Right cardiac atrium (tissue), 5 donors: ENCODE measurements around the gene FNDC3B. TPM values are rescaled to one million over a fixed set of nuclear protein-coding genes. Genes with fewer than 3 reads are reported as not detected.

Experiments
- ATAC-seq, 2 donors: fragments of 200-7000 bp; cut with Tn5 transposase; one replicate each; pipeline versions ENCODE4 v1.8.0 to v1.9.1; 2020; ENCODE audit warnings: moderate library complexity in 2 of 2, mild to moderate bottlenecking in 1 of 2
- DNase-seq, 3 donors: peaks; one replicate each; pipeline ENCODE4 v3.0.0-alpha.2; 2020
- H3K27ac ChIP-seq: one replicate; pipeline ENCODE4 v1.5.1; 2013; ENCODE audit warnings: mild to moderate bottlenecking, low read length, control low read depth, moderate library complexity
- H3K27me3 ChIP-seq: one replicate; pipeline ENCODE4 v1.6.1; 2013; ENCODE audit not compliant: control insufficient read depth, insufficient read depth
- H3K4me1 ChIP-seq: one replicate; pipeline ENCODE4 v1.6.1; 2013; ENCODE audit warnings: low read length; ENCODE audit not compliant: control insufficient read depth, insufficient read depth
- H3K4me3 ChIP-seq: one replicate; pipeline ENCODE4 v1.5.1; 2013; ENCODE audit warnings: low read length, control low read depth
- H3K9me3 ChIP-seq: one replicate; pipeline ENCODE4 v1.6.1; 2013; ENCODE audit warnings: low read length; ENCODE audit not compliant: control insufficient read depth
- WGBS: extraction: QIAGEN DNeasy Blood & Tissue Kit; methylation state at CpG from one replicate; pipeline ENCODE4 v1.1.7; 2013; 5-methylcytosine and 5-hydroxymethylcytosine counted together
- intact Hi-C, 4 donors: fragments of 100-400 bp; cut with DNase I; formaldehyde crosslinking; loops; one replicate each; pipeline versions ENCODE4 v1.11.0 to v1.14.0; 2022 to 2023
- polyA plus RNA-seq: library from polyadenylated mRNA; stranded (reverse); fragments of 200-250 nt; gene quantifications from one replicate; pipeline ENCODE4 v1.2.3, GENCODE V29; 2013
- total RNA-seq, 4 donors: library from RNA; stranded (reverse); fragmentation: NEBNext Ultra II Directional; extraction: Animal tissue kit (Norgen Biotek cat#: 25700); gene quantifications; one replicate each; pipeline ENCODE4 v1.2.1, GENCODE V29; 2021
- donor health status: healthy with polysubstance abuse.
- donor health status: DM: no; HTN: yes; CAD: no.
- donor health status: DM: no; HTN: no; CAD: no.
- donor health status: DM: no; HTN: yes; CAD: no; lungs with severe emphysema.
- donor health status: DM: yes; HTN: yes; CAD: no.

The FNDC3B gene
- total and polyA plus RNA-seq, 5 donors, result 15.8 to 117 (median 83.0) TPM

DNA sequence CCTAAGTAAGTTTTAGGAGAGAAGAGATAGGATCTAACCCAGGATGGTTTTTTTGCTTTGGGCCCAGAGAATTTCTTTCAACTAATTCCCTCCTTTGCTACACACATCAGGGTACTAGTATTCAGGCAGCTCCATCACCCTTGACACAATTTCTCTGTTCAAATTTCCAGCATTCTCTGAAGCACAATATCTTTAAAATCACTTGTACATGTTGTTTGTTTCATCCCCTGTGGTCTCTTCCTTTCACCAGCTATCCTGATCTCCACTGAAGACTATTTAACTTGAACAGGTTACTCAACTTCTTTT is 32.4 kb upstream of the FNDC3B start:
- peaks cover 2% of the 10 kb centered on the region for H3K4me1 ChIP-seq
- no peak for ATAC-seq

DNA sequence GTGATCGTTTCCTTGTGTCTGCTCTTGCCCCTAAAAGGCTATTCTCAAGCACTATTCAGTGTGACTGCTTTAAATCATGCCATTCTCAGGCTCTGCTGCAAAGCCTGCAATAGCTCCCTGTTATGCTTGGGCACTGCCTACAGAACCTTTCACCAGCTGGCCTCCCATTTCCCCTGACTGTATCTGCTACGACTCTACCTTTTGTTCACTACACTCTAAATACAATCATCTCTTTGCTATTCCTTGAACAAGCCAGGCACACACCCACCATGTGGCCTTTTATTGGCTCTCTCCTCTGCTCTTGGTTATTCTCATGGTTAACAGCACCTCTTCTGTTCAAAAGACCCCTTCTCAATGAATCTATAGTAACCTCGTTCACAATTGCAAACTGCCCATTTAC is 29.6 kb upstream of the FNDC3B start:
- DNase-seq, result no peak
- WGBS, result 71% methylated on average over 3 of the region's 3 CpGs
- Histone ChIP-seq H3K27ac (no peak overlapping the region), H3K4me3 (no peak overlapping the region), H3K9me3 (no peaks in the 10 kb centered on the region), H3K27me3 (no peaks in the 10 kb centered on the region), H3K4me1 (peaks cover 2% of the 10 kb centered on the region)
- ATAC-seq, result no peak
- intact Hi-C loops, result no loop called here

More for the DNA sequence above, 32.4 kb upstream of the FNDC3B start:
- no peak for DNase-seq
- no peaks in the 10 kb centered on the region for H3K9me3 ChIP-seq
- intact Hi-C loops, result no loop called here
- H3K4me3 ChIP-seq, result no peak overlapping the region
- H3K27me3 ChIP-seq, result no peaks in the 10 kb centered on the region
- no peak overlapping the region for H3K27ac ChIP-seq

DNA sequence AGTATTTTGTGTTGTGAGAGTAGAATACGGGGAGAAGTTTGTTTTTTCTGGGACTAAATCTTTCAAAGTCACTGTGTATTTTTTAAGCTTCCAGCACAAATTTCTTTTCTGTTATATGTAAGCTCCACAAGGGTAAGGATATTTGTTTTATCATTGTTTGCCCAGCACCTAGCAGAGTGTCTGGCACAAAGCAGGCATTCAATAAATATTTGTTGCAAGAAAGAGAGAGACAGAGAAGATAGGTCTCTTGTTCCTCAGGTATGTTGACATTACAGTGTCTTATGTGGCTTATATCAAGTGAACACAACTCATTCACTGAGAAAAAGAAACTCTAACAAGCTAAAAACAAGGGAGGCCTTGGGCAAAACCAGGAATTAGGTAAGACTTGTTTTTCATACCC is 26.6 kb upstream of the FNDC3B start:
- peaks cover 2% of the 10 kb centered on the region for H3K4me1 ChIP-seq
- ATAC-seq (no peak), DNase-seq (no peak)
- intact Hi-C loops, result no loop called here
- H3K9me3 ChIP-seq, result no peaks in the 10 kb centered on the region
- H3K27ac ChIP-seq, result no peak overlapping the region
- no peaks in the 10 kb centered on the region for H3K27me3 ChIP-seq
- WGBS, result 93% methylated on average over 1 of the region's 1 CpG
- no peak overlapping the region for H3K4me3 ChIP-seq

- no peak for DNase-seq
- 83% methylated on average over 5 of the region's 5 CpGs for WGBS
- Histone ChIP-seq H3K9me3 (no peaks in the 10 kb centered on the region), H3K4me1 (peaks cover 2% of the 10 kb centered on the region), H3K4me3 (no peak overlapping the region), H3K27ac (peak overlapping the region; percentile 72), H3K27me3 (no peaks in the 10 kb centered on the region)
- intact Hi-C loops, result no loop called here
- peak in 1 of 2 donors; percentile 33 for ATAC-seq
Measured at GRCh38 chr3:172014145-172014544, 25.2 kb upstream of the FNDC3B start.

DNA sequence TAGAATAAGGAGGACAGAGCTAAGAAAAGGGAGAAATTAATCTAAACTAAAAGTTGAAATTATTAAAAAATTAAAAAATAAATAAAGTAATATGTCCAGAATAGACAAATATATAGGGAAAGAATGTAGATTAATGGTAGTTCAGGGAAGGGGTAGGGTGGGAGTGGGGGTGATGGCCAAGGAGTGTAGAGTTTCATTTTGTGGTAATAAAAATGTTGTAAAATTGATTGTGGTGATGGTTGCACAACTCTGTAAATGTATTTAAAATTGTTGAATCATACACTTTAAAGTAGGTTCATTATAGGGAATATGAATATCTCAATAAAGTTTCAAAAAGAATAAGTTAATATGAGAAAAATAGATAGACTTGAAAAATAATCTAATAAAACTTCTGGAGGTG is 21.0 kb upstream of the FNDC3B start:
- H3K4me3 ChIP-seq, result no peak overlapping the region
- H3K27me3 ChIP-seq, result no peaks in the 10 kb centered on the region
- ATAC-seq (no peak), DNase-seq (no peak)
- intact Hi-C loops, result no loop called here
- H3K9me3 ChIP-seq, result no peaks in the 10 kb centered on the region
- no peak overlapping the region for H3K27ac ChIP-seq
- no peaks in the 10 kb centered on the region for H3K4me1 ChIP-seq

- no peaks in the 10 kb centered on the region for H3K27me3 ChIP-seq
- H3K9me3 ChIP-seq, result no peaks in the 10 kb centered on the region
- DNase-seq, result no peak
- H3K4me1 ChIP-seq, result no peaks in the 10 kb centered on the region
- intact Hi-C loops, result no loop called here
- ATAC-seq, result no peak
- 93% methylated on average over 2 of the region's 2 CpGs for WGBS
- no peak overlapping the region for H3K27ac ChIP-seq
- H3K4me3 ChIP-seq, result no peak overlapping the region
Measured at GRCh38 chr3:172020763-172021162, 18.6 kb upstream of the FNDC3B start.

- ATAC-seq, result no peak
Measured at GRCh38 chr3:172021164-172021563, 18.2 kb upstream of the FNDC3B start.

GRCh38 chr3:172021859-172022258 is 17.5 kb upstream of the FNDC3B start:
- no peaks in the 10 kb centered on the region for H3K27me3 ChIP-seq
- WGBS, result 92% methylated on average over 4 of the region's 4 CpGs
- H3K4me1 ChIP-seq, result no peaks in the 10 kb centered on the region
- no peak overlapping the region for H3K27ac ChIP-seq
- DNase-seq, result no peak
- no peak for ATAC-seq
- intact Hi-C loops, result no loop called here
- H3K4me3 ChIP-seq, result no peak overlapping the region
- no peaks in the 10 kb centered on the region for H3K9me3 ChIP-seq

More at GRCh38 chr3:172021164-172021563, 18.2 kb upstream of the FNDC3B start:
- H3K9me3 ChIP-seq, result no peaks in the 10 kb centered on the region
- H3K27me3 ChIP-seq, result no peaks in the 10 kb centered on the region
- no peak for DNase-seq
- no peak overlapping the region for H3K4me3 ChIP-seq
- 51% methylated on average over 1 of the region's 1 CpG for WGBS
- no peak overlapping the region for H3K27ac ChIP-seq
- intact Hi-C loops, result no loop called here
- no peaks in the 10 kb centered on the region for H3K4me1 ChIP-seq

DNA sequence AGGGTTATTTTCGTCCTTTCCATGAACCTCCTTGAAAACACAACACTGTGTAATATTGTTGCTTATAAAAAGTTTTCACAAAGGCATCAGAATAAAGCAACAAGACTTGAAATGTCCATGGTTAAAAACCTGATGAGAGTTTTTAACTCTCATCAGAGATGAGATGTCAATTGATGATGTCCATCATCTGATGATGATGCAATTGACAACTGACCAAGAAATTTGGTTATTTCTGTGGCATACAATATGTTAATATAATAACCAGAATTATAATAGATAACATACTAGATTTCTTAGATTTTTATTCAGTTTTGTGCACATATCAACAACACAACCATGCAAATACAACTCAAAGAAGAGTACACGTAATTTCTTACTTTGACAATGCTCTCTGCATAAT is 15.5 kb upstream of the FNDC3B start:
- no peaks in the 10 kb centered on the region for H3K27me3 ChIP-seq
- intact Hi-C loops, result no loop called here
- no peak overlapping the region for H3K27ac ChIP-seq
- ATAC-seq (no peak), DNase-seq (no peak)
- no peaks in the 10 kb centered on the region for H3K4me1 ChIP-seq
- no peaks in the 10 kb centered on the region for H3K9me3 ChIP-seq
- H3K4me3 ChIP-seq, result no peak overlapping the region
- WGBS, result 89% methylated on average over 2 of the region's 2 CpGs

- WGBS, result 96% methylated on average over 3 of the region's 3 CpGs
- Histone ChIP-seq H3K27me3 (no peaks in the 10 kb centered on the region), H3K4me1 (no peaks in the 10 kb centered on the region), H3K27ac (no peak overlapping the region), H3K9me3 (no peaks in the 10 kb centered on the region), H3K4me3 (no peak overlapping the region)
- DNase-seq (no peak), ATAC-seq (no peak)
- intact Hi-C loops, result no loop called here
Measured at GRCh38 chr3:172024679-172025078, 14.7 kb upstream of the FNDC3B start.

DNA sequence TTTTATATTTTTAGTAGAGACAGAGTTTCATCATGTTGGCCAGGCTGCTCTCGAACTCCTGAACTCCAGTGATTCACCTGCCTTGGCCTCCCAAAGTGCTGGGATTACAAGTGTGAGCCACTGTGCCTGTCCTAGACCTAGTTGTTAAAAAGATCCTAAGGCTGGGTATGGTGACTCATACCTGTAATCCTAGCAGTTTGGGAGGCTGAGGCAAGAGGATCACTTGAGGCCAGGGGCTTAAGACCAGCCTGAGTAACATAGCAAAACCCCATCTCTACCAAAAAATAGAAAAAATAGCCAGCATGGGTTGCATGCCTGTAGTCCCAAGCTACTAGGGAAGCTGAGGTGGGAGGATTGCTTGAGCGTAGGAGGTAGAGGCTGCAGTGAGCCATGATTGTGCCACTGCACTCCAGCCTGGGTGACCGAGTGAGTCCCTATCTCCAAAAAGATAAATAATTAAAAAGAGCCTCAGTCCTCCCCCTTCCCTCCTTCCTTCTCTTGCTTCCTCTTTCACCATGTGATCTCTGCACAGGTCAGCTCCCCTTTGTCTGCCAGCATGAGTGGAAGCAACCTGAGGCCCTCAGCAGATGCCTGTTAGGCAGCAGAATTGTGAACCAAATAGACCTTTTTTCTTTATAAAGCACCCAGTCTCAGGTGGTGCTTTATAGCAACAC is 9.8 kb upstream of the FNDC3B start:
- ATAC-seq (no peak), DNase-seq (no peak)
- intact Hi-C loops, result loop anchor here in 2 of 4 donors (10.0 kb wide), 1 partner anchor 305 kb away; no protein-coding TSS in a partner anchor
- no peaks in the 10 kb centered on the region for H3K9me3 ChIP-seq
- no peaks in the 10 kb centered on the region for H3K27me3 ChIP-seq
- no peak overlapping the region for H3K27ac ChIP-seq
- no peaks in the 10 kb centered on the region for H3K4me1 ChIP-seq
- 89% methylated on average over 3 of the region's 3 CpGs for WGBS
- H3K4me3 ChIP-seq, result no peak overlapping the region

- no peak overlapping the region for H3K27ac ChIP-seq
- H3K4me3 ChIP-seq, result no peak overlapping the region
- intact Hi-C loops, result loop anchor here in 2 of 4 donors (10.0 kb wide), 1 partner anchor 305 kb away; no protein-coding TSS in a partner anchor
Measured at GRCh38 chr3:172030181-172030580, 9.2 kb upstream of the FNDC3B start.

More at GRCh38 chr3:172030181-172030580, 9.2 kb upstream of the FNDC3B start:
- DNase-seq, result no peak
- ATAC-seq, result no peak
- WGBS, result 89% methylated on average over 2 of the region's 2 CpGs
- H3K9me3 ChIP-seq, result no peaks in the 10 kb centered on the region
- H3K27me3 ChIP-seq, result no peaks in the 10 kb centered on the region
- no peaks in the 10 kb centered on the region for H3K4me1 ChIP-seq
